Myometrial cell (primary cell): Measurements from ENCODE around the gene ZSCAN5C. TPM values are rescaled to one million over a fixed set of nuclear protein-coding genes. Genes with fewer than 3 reads are reported as not detected.

Experiments
- total RNA-seq: library from RNA; depleted of rRNA; stranded (reverse); fragments of >200 nt; gene quantifications from 2 replicates; pipeline ENCODE4 v1.2.3, GENCODE V29; 2015

ZSCAN5C gene, protein sequence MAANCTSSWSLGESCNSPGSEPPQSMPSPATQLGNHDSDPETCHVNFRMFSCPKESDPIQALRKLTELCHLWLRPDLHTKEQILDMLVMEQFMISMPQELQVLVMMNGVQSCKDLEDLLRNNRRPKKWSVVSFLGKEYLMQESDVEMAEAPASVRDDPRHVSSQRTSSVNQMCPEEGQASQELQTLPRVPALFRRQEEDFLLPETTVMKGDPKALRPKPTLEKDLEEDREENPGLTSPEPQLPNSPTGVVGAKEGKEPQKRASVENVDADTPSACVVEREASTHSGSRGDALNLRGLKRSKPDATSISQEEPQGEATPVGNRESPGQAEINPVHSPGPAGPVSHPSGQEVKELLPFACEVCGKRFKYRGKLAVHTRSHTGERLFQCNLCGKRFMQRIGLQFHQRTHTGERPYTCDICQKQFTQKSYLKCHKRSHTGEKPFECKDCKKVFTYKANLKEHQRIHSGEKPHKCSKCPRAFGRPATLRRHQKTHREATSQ
- not detected in 2 replicates for total RNA-seq

DNA sequence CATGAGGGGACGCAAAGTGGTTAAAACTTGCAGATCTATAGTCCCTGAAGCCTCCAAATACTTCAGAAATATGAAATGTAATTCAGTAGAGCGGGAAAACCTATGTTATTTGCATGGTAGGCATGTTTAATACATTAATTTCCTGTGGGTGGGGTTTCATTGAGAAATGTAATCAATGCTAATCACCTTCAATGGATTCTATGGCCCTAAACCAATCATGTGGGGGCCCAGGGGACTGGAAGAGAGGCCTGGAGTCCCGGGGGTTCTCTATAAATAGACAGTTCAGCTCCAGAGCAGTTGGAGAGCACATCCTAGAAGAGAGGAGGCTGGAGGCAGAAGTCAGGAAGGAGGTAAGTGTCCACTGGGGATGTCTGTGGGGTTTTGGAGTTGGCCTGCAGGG is at the start of gene ZSCAN5C:
Gene ZSCAN5C (plus strand): TSS at position 301 of the 400 bp plus-strand sequence. CDS start 3,641 bp downstream, outside the sequence.

DNA sequence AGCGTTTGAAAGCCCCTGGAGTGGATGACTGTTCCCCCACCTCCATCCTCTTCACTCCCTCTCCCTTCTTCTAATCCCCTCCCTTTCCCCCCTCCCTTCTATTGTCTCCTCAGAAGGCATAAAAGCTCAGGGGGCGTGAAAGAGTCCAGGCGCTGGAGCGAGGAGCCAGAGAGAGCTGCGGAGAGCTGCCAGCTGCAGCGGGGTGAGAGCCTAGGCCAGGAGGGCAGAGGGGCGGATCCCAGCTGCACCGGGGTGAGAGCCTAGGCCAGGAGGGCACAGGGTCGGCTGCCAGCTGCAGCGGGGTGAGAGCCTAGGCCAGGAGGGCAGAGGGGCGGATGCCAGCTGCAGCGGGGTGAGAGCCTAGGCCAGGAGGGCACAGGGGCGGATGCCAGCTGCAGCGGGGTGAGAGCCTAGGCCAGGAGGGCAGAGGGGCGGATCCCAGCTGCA is 26.2 kb upstream of the ZSCAN5C start, which contains the start of gene GALP:
Gene GALP (plus strand): TSS at position 148 of the 447 bp plus-strand sequence. CDS start 1,101 bp downstream, outside the sequence.

DNA sequence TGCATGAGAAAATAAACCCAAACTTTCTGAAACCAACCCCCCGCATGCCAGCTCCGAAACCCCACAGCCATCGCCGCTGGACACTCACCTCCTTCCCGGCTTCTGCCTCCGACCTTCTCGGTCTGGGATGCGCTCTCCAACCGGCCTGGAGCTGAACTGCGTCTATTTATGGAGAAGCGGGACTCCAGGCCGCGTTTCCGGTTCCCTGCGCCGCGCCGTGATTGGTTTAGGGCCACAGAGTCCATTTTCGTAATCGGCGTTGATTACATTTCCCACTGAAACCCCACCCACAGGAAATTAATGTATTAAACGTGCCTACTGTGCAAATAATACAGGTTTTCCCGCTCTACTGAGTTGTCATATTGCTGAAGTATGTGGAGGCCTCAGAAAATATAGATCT is 4.4 kb upstream of the ZSCAN5C start, which contains the start of gene ZSCAN5B:
Gene ZSCAN5B (minus strand): TSS at position 138 of the 400 bp plus-strand sequence. CDS start 4,731 bp downstream, outside the sequence.

Other genes with a start within 250 kb of the ZSCAN5C start
- gene NLRP5, start 215.5 kb upstream of the ZSCAN5C start, total RNA-seq = not detected in 2 replicates
- 12.8 and 18.7 TPM in 2 replicates for gene ZNF787, start 81.0 kb upstream of the ZSCAN5C start, total RNA-seq
- gene ZNF444, start 61.0 kb upstream of the ZSCAN5C start, total RNA-seq = 14.4 and 21.4 TPM in 2 replicates
- not detected in 2 replicates for gene GALP, start 26.3 kb upstream of the ZSCAN5C start, total RNA-seq
- 0.18 TPM in 1 of 2 replicates, not detected in the other for gene ZSCAN5B, start 4.5 kb upstream of the ZSCAN5C start, total RNA-seq
- not detected in 2 replicates for gene EDDM13, start 70.5 kb downstream of the ZSCAN5C start, total RNA-seq
- 1.7 and 9.0 TPM in 2 replicates for gene ZSCAN5A, start 112.6 kb downstream of the ZSCAN5C start, total RNA-seq
- gene ZNF582, start 191.3 kb downstream of the ZSCAN5C start, total RNA-seq = 0.35 and 0.58 TPM in 2 replicates
- 0.86 and 1.8 TPM in 2 replicates for gene ZNF583, start 202.1 kb downstream of the ZSCAN5C start, total RNA-seq